NCI-H1436 (cell line): Measurements from ENCODE around the gene LEKR1.
"Not testable (repeated sequence)": the region's sequence is repeated elsewhere in the genome, so short reads cannot be mapped to it uniquely, and the experiment has no call there.

Source experiments
- DNase-seq: peaks from one replicate; lab custom pipeline; 2025; lab: John Stamatoyannopoulos, UW

LEKR1 gene

GRCh38 chr3:156838035-156838434 lies 11.9 kb downstream of the LEKR1 start:
- no peak for DNase-seq

- no peak for DNase-seq
These were observed 14.9 kb downstream of the LEKR1 start for GRCh38 chr3:156840826-156841689.

- DNase-seq: no peak
These were observed 17.1 kb downstream of the LEKR1 start for GRCh38 chr3:156843071-156843808.

GRCh38 chr3:156847752-156848448 lies 21.7 kb downstream of the LEKR1 start:
- no peak for DNase-seq

- no peak for DNase-seq
These were observed 33.4 kb downstream of the LEKR1 start for GRCh38 chr3:156859578-156859977.

GRCh38 chr3:156860873-156861272 lies 34.7 kb downstream of the LEKR1 start:
- no peak for DNase-seq

GRCh38 chr3:156862338-156862737 lies 36.2 kb downstream of the LEKR1 start:
- DNase-seq: no peak

- DNase-seq: no peak
These were observed 39.6 kb downstream of the LEKR1 start for GRCh38 chr3:156865732-156866131.

GRCh38 chr3:156867174-156867573 lies 41.0 kb downstream of the LEKR1 start:
- no peak for DNase-seq

GRCh38 chr3:156867920-156868319 lies 41.8 kb downstream of the LEKR1 start:
- DNase-seq: no peak

- no peak for DNase-seq
These were observed 47.8 kb downstream of the LEKR1 start for GRCh38 chr3:156873906-156874305.

- DNase-seq: not testable (repeated sequence)
These were observed 53.3 kb downstream of the LEKR1 start for GRCh38 chr3:156879491-156879890.

- no peak for DNase-seq
These were observed 59.6 kb downstream of the LEKR1 start for GRCh38 chr3:156885761-156886160.

- no peak for DNase-seq
These were observed 62.0 kb downstream of the LEKR1 start for GRCh38 chr3:156888176-156888575.

- DNase-seq: no peak
These were observed 62.4 kb downstream of the LEKR1 start for GRCh38 chr3:156888576-156888975.

- no peak for DNase-seq
These were observed 66.5 kb downstream of the LEKR1 start for GRCh38 chr3:156892701-156893100.

- not testable (repeated sequence) for DNase-seq
These were observed 69.2 kb downstream of the LEKR1 start for GRCh38 chr3:156895374-156895773.

- DNase-seq: not testable (repeated sequence)
These were observed 71.7 kb downstream of the LEKR1 start for GRCh38 chr3:156897851-156898250.

- no peak for DNase-seq
These were observed 72.2 kb downstream of the LEKR1 start for GRCh38 chr3:156898296-156898880.

GRCh38 chr3:156899951-156900350 lies 73.8 kb downstream of the LEKR1 start:
- DNase-seq: no peak

GRCh38 chr3:156902916-156903315 lies 76.8 kb downstream of the LEKR1 start:
- DNase-seq: no peak

- DNase-seq: no peak
These were observed 80.1 kb downstream of the LEKR1 start for GRCh38 chr3:156906275-156906674.
